ENCODE results near the gene THOC6. TPM values are rescaled to one million over a fixed set of nuclear protein-coding genes. Genes with fewer than 3 reads are reported as not detected.

The THOC6 gene
- total and polyA plus RNA-seq, 2 donors (not counting 3 experiments of a cell fraction or from before 2014, with no cell fraction given), result 23.9 to 39.3 TPM

GRCh38 chr16:2976673-2977072 lies 47.2 kb upstream of the THOC6 start:
- peaks cover 10% of the 10 kb centered on the region for H3K4me1 ChIP-seq (ENCODE audit: control insufficient read depth, extremely low read depth, insufficient read depth, low read length)
- H3K79me2 ChIP-seq (ENCODE audit: control insufficient read depth, insufficient read depth, low read length), result peaks cover 5% of the 10 kb centered on the region
- ChIA-PET CTCF (no interaction called here), POLR2A (no interaction called here)
- no peak for DNase-seq (ENCODE audit: low read depth, low spot score)
- H3K27me3 ChIP-seq (ENCODE audit: control insufficient read depth in 2 of 2, insufficient read depth in 2 of 2, low read length in 2 of 2), result no peaks in the 10 kb centered on the region
- H3K36me3 ChIP-seq (ENCODE audit: control insufficient read depth in 2 of 2, extremely low read depth in 1 of 2, insufficient read depth in 2 of 2, low read length in 2 of 2), result peaks cover 0 to 2% of the 10 kb centered on the region in 2 experiments
- H3K4me2 ChIP-seq (ENCODE audit: insufficient read depth, low read length), result no peak overlapping the region
- no TSS peak for BruUV-seq (replicated peaks)
- no peaks in the 10 kb centered on the region for H4K20me1 ChIP-seq (replicated peaks; ENCODE audit: control insufficient read depth, extremely low read depth, insufficient read depth, low read length)
- H3K9ac ChIP-seq (replicated peaks; ENCODE audit: extremely low read depth, insufficient read depth, low read length), result no peak overlapping the region
- no peak overlapping the region for H3K4me3 ChIP-seq (replicated peaks in 1 of 3; ENCODE audit: insufficient read depth in 1 of 3, low read depth in 1 of 3, low read length in 3 of 3)
- TF ChIP-seq CTCF (IDR thresholded peaks at IDR 0.05; ENCODE audit: extremely low read depth in 1 of 2, insufficient read depth in 1 of 2, low read depth in 1 of 2, low read length in 2 of 2) (no peak), POLR2A (IDR thresholded peaks at IDR 0.05; ENCODE audit: low read depth, low read length) (no peak), JUN (IDR thresholded peaks at IDR 0.05; ENCODE audit: borderline replicate concordance, insufficient read depth, insufficient read length, low read depth) (no peak)
- intact Hi-C loops (cut with micrococcal nuclease) (no loop called here), dilution Hi-C loops (cut with MboI; ENCODE audit: extremely low pct_ligation_motif_present, low sequenced_read_pairs) (no loop called here)
- FAIRE-seq, result no peak
- no peak overlapping the region for H2AFZ ChIP-seq (ENCODE audit: low read depth, low read length)
- H3K9me1 ChIP-seq (replicated peaks; ENCODE audit: control insufficient read depth, extremely low read depth, insufficient read depth, low read length), result no peaks in the 10 kb centered on the region
- no peak overlapping the region for H3K27ac ChIP-seq (ENCODE audit: insufficient read depth, low read depth, low read length)
- H3K9me3 ChIP-seq (replicated peaks; ENCODE audit: control insufficient read depth, insufficient read depth, low read length), result no peaks in the 10 kb centered on the region

- TF ChIP-seq POLR2A (IDR thresholded peaks at IDR 0.05; ENCODE audit: low read depth, low read length), result no peak
- TF ChIP-seq MYC (IDR thresholded peaks at IDR 0.05; ENCODE audit: low read depth, low read length), result no peak
- no peak for TF ChIP-seq CTCF (IDR thresholded peaks at IDR 0.05; ENCODE audit: extremely low read depth in 1 of 2, insufficient read depth in 1 of 2, low read depth in 1 of 2, low read length in 2 of 2)
- Histone ChIP-seq H3K9me3 (replicated peaks; ENCODE audit: control insufficient read depth, insufficient read depth, low read length) (no peaks in the 10 kb centered on the region), H4K20me1 (replicated peaks; ENCODE audit: control insufficient read depth, extremely low read depth, insufficient read depth, low read length) (no peaks in the 10 kb centered on the region), H3K9me1 (replicated peaks; ENCODE audit: control insufficient read depth, extremely low read depth, insufficient read depth, low read length) (no peaks in the 10 kb centered on the region), H3K36me3 (ENCODE audit: control insufficient read depth in 2 of 2, extremely low read depth in 1 of 2, insufficient read depth in 2 of 2, low read length in 2 of 2) (peaks cover 0 to 2% of the 10 kb centered on the region in 2 experiments), H3K27me3 (ENCODE audit: control insufficient read depth in 2 of 2, insufficient read depth in 2 of 2, low read length in 2 of 2) (no peaks in the 10 kb centered on the region), H3K79me2 (ENCODE audit: control insufficient read depth, insufficient read depth, low read length) (peaks cover 5% of the 10 kb centered on the region), H3K27ac (ENCODE audit: insufficient read depth, low read depth, low read length) (no peak overlapping the region), H3K4me3 (replicated peaks in 1 of 3; ENCODE audit: insufficient read depth in 1 of 3, low read depth in 1 of 3, low read length in 3 of 3) (no peak overlapping the region), H2AFZ (ENCODE audit: low read depth, low read length) (no peak overlapping the region), H3K9ac (replicated peaks; ENCODE audit: extremely low read depth, insufficient read depth, low read length) (no peak overlapping the region), H3K4me2 (ENCODE audit: insufficient read depth, low read length) (no peak overlapping the region), H3K4me1 (ENCODE audit: control insufficient read depth, extremely low read depth, insufficient read depth, low read length) (peaks cover 10% of the 10 kb centered on the region)
- POLR2A ChIA-PET, result no interaction called here
- intact Hi-C loops (cut with micrococcal nuclease), result no loop called here
- DNase-seq (ENCODE audit: low read depth, low spot score) (no peak), FAIRE-seq (no peak)
- BruUV-seq (replicated peaks), result no TSS peak
- dilution Hi-C loops (cut with MboI; ENCODE audit: extremely low pct_ligation_motif_present, low sequenced_read_pairs), result no loop called here
- CTCF ChIA-PET, result interaction anchor here (1.0 kb wide), 1 partner anchor 50 kb away, joined by 3 read pairs; no protein-coding TSS in a partner anchor
These were observed 46.4 kb upstream of the THOC6 start for GRCh38 chr16:2977440-2977839.

Measured in endothelial cell of umbilical vein (primary cell).